Panc1 (cell line): ENCODE measurements around the gene ACTG1. TPM values are rescaled to one million over a fixed set of nuclear protein-coding genes. Genes with fewer than 3 reads are reported as not detected.

Experiments
- ATAC-seq: fragments of 200-7000 bp; cut with Tn5 transposase; 2 replicates; pipeline ENCODE4 v1.9.1; 2020; ENCODE audit warnings: mild to moderate bottlenecking, moderate library complexity
- BruUV-seq: library from RNA; stranded (reverse); fragments of 400-500 nt; replicated peaks from 2 replicates; lab custom pipeline; 2021; lab: Mats Ljungman, UMichigan
- CTCF ChIA-PET: fragments of 300-600 bp; sonication (Branson Sonifier 250); formaldehyde crosslinking; loops from one replicate; lab custom pipeline; 2022; ENCODE audit warnings: antibody characterized with exemption; lab: Charles Lee
- POLR2A ChIA-PET: fragments of 300-600 bp; sonication (Branson Sonifier 250); formaldehyde crosslinking; loops from one replicate; lab custom pipeline; 2022; ENCODE audit warnings: antibody characterized with exemption; lab: Charles Lee
- DNase-seq: peaks from one replicate; pipeline ENCODE4 v3.0.0-alpha.2; 2010; ENCODE audit warnings: low read depth, low spot score
- H3K27ac ChIP-seq: 2 replicates; pipeline ENCODE4 v1.5.1; 2011; ENCODE audit warnings: mild to moderate bottlenecking, low read length, inconsistent platforms
- H3K27me3 ChIP-seq: fragments of 200-500 bp; sonication (Bioruptor generic); 2 replicates; pipeline ENCODE4 v1.6.0; 2014; ENCODE audit warnings: low read length, inconsistent platforms; ENCODE audit not compliant: control insufficient read depth, insufficient read depth
- H3K36me3 ChIP-seq: fragments of 200-500 bp; sonication (Bioruptor generic); 2 replicates; pipeline ENCODE4 v1.5.1; 2014; ENCODE audit warnings: inconsistent platforms, mild to moderate bottlenecking, low read length, moderate library complexity; ENCODE audit not compliant: control insufficient read depth, insufficient read depth
- H3K4me1 ChIP-seq: 2 replicates; pipeline ENCODE4 v1.5.1; 2011; ENCODE audit warnings: inconsistent platforms, mild to moderate bottlenecking, low read length, moderate library complexity; ENCODE audit not compliant: control insufficient read depth, insufficient read depth
- H3K4me3 ChIP-seq, 2 experiments: 2 replicates each; pipeline ENCODE4 v1.5.1; 2011 to 2012; ENCODE audit warnings: low read depth in 2 of 2, low read length in 2 of 2, mild to moderate bottlenecking in 2 of 2, inconsistent platforms in 1 of 2, moderate library complexity in 1 of 2
- H3K9me3 ChIP-seq: fragments of 200-500 bp; sonication (Bioruptor generic); 2 replicates; pipeline ENCODE4 v1.5.1; 2014; ENCODE audit warnings: low read depth, mild to moderate bottlenecking, inconsistent platforms, low read length, moderate library complexity; ENCODE audit not compliant: control insufficient read depth, insufficient read depth
- POLR2AphosphoS5 ChIP-seq: IDR thresholded peaks from 2 replicates; pipeline ENCODE4 v1.6.1; 2012; ENCODE audit warnings: mild to moderate bottlenecking, low read depth, low read length, moderate library complexity
- SIN3A ChIP-seq: IDR thresholded peaks from 2 replicates; pipeline ENCODE4 v1.6.1; 2012; ENCODE audit warnings: low read depth, mild to moderate bottlenecking, low read length, moderate library complexity, borderline replicate concordance; ENCODE audit not compliant: insufficient read depth
- TCF7L2 ChIP-seq: IDR thresholded peaks from 2 replicates; pipeline ENCODE4 v1.6.1; 2011; ENCODE audit warnings: mild to moderate bottlenecking, low read depth, low read length, inconsistent platforms
- in situ Hi-C: cut with HindIII; loops from 2 replicates; pipeline ENCODE4 v1.10.0; 2016; ENCODE audit warnings: low sequenced_read_pairs, low pct_unique_long_range_greater_than_20kb
- intact Hi-C: fragments of 100-400 bp; cut with micrococcal nuclease; formaldehyde crosslinking; loops from one replicate; pipeline ENCODE4 v1.10.0; 2022; ENCODE audit not compliant: unreplicated experiment
- total RNA-seq: library from RNA; stranded (reverse); gene quantifications from one replicate; pipeline ENCODE4 v1.2.1, GENCODE V29; 2021; ENCODE audit not compliant: unreplicated experiment
- TF ChIP-seq, protein P1 (sequence below), 2 experiments: IDR thresholded peaks; 2 replicates each; pipeline ENCODE4 v1.6.1; 2011 to 2012; ENCODE audit warnings: low read depth in 2 of 2, control low read depth in 1 of 2, low read length in 1 of 2, mild to moderate bottlenecking in 1 of 2, moderate library complexity in 1 of 2; ENCODE audit not compliant: insufficient read depth in 1 of 2
- TF ChIP-seq, protein P2 (sequence below): fragments of 450-650 bp; IDR thresholded peaks from 2 replicates; pipeline ENCODE4 v1.5.1; 2017; ENCODE audit warnings: mild to moderate bottlenecking

Gene ACTG1
- total RNA-seq, 1 experiment from 2014 or later, result 4,502 TPM

DNA sequence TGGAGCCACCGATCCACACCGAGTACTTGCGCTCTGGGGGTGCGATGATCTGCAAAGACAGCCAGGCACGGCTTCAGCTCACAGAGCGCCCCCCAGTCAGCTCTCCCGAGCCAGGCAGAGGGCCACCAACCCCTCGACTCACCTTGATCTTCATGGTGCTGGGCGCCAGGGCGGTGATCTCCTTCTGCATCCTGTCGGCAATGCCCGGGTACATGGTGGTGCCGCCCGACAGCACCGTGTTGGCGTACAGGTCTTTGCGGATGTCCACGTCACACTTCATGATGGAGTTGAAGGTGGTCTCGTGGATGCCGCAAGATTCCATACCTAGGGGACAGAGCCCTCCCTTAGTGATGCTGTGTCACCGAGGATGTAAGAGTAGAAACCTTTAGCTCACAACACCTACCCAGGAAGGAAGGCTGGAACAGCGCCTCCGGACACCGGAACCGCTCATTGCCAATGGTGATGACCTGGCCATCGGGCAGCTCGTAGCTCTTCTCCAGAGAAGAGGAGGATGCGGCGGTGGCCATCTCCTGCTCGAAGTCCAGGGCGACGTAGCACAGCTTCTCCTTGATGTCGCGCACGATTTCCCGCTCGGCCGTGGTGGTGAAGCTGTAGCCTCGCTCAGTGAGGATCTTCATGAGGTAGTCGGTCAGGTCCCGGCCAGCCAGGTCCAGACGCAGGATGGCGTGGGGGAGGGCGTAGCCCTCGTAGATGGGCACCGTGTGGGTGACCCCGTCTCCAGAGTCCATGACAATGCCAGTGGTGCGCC is 1.6 kb downstream of the ACTG1 start:
- in situ Hi-C loops, result no loop called here

DNA sequence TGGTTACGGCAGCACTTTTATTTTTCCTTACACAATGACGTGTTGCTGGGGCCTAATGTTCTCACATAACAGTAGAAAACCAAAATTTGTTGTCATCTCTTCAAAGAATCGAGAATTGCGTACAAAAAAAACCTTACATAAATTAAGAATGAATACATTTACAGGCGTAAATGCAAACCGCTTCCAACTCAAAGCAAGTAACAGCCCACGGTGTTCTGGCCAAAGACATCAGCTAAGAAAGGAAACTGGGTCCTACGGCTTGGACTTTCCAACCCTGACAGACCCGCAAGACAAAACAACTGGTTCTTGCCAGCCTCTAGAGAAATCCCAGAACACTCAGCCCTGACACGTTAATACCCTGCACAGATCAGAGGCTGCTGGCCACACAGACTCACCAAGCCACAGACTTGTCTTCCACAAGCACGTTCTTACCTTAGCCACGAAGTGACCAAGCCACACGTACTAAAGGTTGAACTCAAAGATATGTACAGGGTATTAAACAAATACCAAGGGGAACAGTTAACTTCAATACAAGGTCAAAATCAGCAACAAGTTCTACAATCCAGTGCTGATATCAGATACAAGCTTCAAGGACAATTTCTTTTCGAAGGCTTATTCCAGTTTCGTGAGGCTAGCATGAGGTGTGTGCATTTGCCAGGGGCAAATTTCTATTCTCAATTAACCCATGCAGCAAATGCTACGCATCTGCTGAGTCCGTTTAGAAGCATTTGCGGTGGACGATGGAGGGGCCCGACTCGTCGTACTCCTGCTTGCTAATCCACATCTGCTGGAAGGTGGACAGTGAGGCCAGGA is 2.4 kb downstream of the ACTG1 start:
- Histone ChIP-seq H3K4me3 (peak overlapping the region; percentile 67 to 100), H3K27ac (peak overlapping the region; percentile 87), H3K9me3 (no peaks in the 10 kb centered on the region), H3K4me1 (peaks cover 13% of the 10 kb centered on the region), H3K27me3 (no peaks in the 10 kb centered on the region), H3K36me3 (peaks cover 31% of the 10 kb centered on the region)
- 0 out of 2 replicates have a peak, but pooled peaks have one; percentile 6 for TF ChIP-seq POLR2AphosphoS5
- TF ChIP-seq SIN3A, result no peak
- no peak for TF ChIP-seq TCF7L2
- CTCF ChIA-PET, result no interaction called here
- intact Hi-C loops, result no loop called here
- POLR2A ChIA-PET, result interaction anchor here (0.5 kb wide), 1 partner anchor 118 kb away, joined by 3 read pairs; no protein-coding TSS in a partner anchor
- DNase-seq (no peak), ATAC-seq (no peak)
- in situ Hi-C loops, result no loop called here
- BruUV-seq, result no TSS peak

More for the DNA sequence above, 1.6 kb downstream of the ACTG1 start:
- Histone ChIP-seq H3K4me1 (peaks cover 13% of the 10 kb centered on the region), H3K27ac (peak overlapping the region; percentile 87), H3K36me3 (peaks cover 31% of the 10 kb centered on the region), H3K4me3 (peak overlapping the region; percentile 67 to 100), H3K9me3 (no peaks in the 10 kb centered on the region), H3K27me3 (no peaks in the 10 kb centered on the region)
- BruUV-seq, result no TSS peak
- ChIA-PET CTCF (interaction anchor here (0.6 kb wide), 1 partner anchor 592 kb away, joined by 6 read pairs; no protein-coding TSS in a partner anchor), POLR2A (interaction anchor here (0.5 to 0.6 kb wide), 2 partner anchors 114 to 119 kb away, joined by 3 to 5 read pairs; no protein-coding TSS in a partner anchor)
- TF ChIP-seq, protein P1, sequence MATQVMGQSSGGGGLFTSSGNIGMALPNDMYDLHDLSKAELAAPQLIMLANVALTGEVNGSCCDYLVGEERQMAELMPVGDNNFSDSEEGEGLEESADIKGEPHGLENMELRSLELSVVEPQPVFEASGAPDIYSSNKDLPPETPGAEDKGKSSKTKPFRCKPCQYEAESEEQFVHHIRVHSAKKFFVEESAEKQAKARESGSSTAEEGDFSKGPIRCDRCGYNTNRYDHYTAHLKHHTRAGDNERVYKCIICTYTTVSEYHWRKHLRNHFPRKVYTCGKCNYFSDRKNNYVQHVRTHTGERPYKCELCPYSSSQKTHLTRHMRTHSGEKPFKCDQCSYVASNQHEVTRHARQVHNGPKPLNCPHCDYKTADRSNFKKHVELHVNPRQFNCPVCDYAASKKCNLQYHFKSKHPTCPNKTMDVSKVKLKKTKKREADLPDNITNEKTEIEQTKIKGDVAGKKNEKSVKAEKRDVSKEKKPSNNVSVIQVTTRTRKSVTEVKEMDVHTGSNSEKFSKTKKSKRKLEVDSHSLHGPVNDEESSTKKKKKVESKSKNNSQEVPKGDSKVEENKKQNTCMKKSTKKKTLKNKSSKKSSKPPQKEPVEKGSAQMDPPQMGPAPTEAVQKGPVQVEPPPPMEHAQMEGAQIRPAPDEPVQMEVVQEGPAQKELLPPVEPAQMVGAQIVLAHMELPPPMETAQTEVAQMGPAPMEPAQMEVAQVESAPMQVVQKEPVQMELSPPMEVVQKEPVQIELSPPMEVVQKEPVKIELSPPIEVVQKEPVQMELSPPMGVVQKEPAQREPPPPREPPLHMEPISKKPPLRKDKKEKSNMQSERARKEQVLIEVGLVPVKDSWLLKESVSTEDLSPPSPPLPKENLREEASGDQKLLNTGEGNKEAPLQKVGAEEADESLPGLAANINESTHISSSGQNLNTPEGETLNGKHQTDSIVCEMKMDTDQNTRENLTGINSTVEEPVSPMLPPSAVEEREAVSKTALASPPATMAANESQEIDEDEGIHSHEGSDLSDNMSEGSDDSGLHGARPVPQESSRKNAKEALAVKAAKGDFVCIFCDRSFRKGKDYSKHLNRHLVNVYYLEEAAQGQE (IDR thresholded peaks at IDR 0.05; ENCODE audit: insufficient read depth in 1 of 2, low read depth in 2 of 2, low read length in 1 of 2), result 0 out of 4 replicates have a peak, but pooled peaks of 1 of the 2 experiments have one; percentile 8
- TF ChIP-seq POLR2AphosphoS5 (no peak), TCF7L2 (no peak), SIN3A (0 out of 2 replicates have a peak, but pooled peaks have one; percentile 32)
- TF ChIP-seq, protein P2, sequence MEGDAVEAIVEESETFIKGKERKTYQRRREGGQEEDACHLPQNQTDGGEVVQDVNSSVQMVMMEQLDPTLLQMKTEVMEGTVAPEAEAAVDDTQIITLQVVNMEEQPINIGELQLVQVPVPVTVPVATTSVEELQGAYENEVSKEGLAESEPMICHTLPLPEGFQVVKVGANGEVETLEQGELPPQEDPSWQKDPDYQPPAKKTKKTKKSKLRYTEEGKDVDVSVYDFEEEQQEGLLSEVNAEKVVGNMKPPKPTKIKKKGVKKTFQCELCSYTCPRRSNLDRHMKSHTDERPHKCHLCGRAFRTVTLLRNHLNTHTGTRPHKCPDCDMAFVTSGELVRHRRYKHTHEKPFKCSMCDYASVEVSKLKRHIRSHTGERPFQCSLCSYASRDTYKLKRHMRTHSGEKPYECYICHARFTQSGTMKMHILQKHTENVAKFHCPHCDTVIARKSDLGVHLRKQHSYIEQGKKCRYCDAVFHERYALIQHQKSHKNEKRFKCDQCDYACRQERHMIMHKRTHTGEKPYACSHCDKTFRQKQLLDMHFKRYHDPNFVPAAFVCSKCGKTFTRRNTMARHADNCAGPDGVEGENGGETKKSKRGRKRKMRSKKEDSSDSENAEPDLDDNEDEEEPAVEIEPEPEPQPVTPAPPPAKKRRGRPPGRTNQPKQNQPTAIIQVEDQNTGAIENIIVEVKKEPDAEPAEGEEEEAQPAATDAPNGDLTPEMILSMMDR, result no peak
- DNase-seq, result no peak
- intact Hi-C loops, result no loop called here
- ATAC-seq, result no peak
